ENCODE results near the gene PIGN.

DNA sequence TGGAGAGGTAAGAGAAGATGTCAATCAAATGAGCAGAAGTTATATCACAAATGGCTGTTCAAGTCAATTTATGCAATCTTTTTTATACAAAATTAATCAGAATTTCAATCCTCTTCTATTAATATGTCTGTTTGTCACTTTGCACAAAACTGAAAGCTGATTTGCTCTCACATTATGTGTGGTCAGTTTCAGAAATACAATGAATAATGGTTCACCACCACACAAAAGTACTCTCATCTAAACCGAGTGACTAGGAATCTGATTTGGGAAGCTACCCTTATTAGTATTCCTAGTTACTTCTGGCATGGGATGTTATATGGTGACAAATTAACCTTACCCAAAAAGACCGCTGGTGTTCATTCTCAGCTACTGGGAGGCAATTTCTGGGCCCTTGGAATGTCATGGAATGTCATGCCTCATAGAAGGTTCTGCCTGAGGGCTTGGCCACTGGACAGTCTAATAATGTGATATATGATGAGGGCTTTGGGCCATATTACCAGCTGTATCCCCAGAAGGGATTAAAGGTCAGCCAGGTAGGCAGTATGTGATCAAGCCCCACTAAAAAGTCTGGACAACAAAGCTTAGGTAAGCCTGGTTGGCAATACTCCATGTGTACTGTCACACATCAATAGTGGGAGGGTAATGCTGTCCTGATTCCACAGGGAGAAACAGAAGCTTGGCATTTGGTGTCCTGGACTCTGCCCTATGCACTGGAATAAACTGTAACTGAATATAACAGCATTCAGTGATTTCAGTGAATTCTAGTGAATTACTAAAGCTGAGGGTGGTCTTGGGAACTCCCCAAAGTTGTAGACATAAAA, 113.2 kb downstream of the PIGN start:
- TF ChIP-seq POLR2AphosphoS5 (IDR thresholded peaks at IDR 0.05; ENCODE audit: low read depth, low read length) (no peak), POLR2A (IDR thresholded peaks at IDR 0.05; ENCODE audit: low read depth, low read length) (no peak), TAF1 (IDR thresholded peaks at IDR 0.05; ENCODE audit: low read depth, low read length) (no peak), SPI1 (IDR thresholded peaks at IDR 0.05; ENCODE audit: low read depth, low read length) (no peak)
